Measurements from ENCODE around the gene BCL10.

BCL10 gene

GRCh38 chr1:85276215-85276977 is at the start of gene BCL10:
Gene BCL10, minus strand, starts transcription at chr1:85276632. Its CDS starts 280 bp downstream, at chr1:85276352.
- peak; percentile 96 to 99 for DNase-seq

- no peak for DNase-seq
Observed at GRCh38 chr1:85325920-85326319, 49.5 kb upstream of the BCL10 start.

GRCh38 chr1:85323770-85324169 is 47.3 kb upstream of the BCL10 start:
- DNase-seq: no peak

- DNase-seq: no peak
Observed at GRCh38 chr1:85322655-85323054, 46.2 kb upstream of the BCL10 start.

GRCh38 chr1:85321237-85321964 is 45.0 kb upstream of the BCL10 start:
- no peak for DNase-seq

GRCh38 chr1:85320371-85321131 is 44.1 kb upstream of the BCL10 start:
- DNase-seq: no peak

GRCh38 chr1:85319931-85320330 is 43.5 kb upstream of the BCL10 start:
- no peak for DNase-seq

- DNase-seq: no peak
Observed at GRCh38 chr1:85319491-85319890, 43.1 kb upstream of the BCL10 start.

- DNase-seq: no peak
Observed at GRCh38 chr1:85318217-85318616, 41.8 kb upstream of the BCL10 start.

GRCh38 chr1:85317560-85317959 is 41.1 kb upstream of the BCL10 start:
- DNase-seq: no peak

GRCh38 chr1:85316321-85316720 is 39.9 kb upstream of the BCL10 start:
- DNase-seq: no peak

- DNase-seq: no peak
Observed at GRCh38 chr1:85315789-85316188, 39.4 kb upstream of the BCL10 start.

GRCh38 chr1:85314726-85315125 is 38.3 kb upstream of the BCL10 start:
- no peak for DNase-seq

- DNase-seq: no peak
Observed at GRCh38 chr1:85313888-85314696, 37.7 kb upstream of the BCL10 start.

- no peak for DNase-seq
Observed at GRCh38 chr1:85311818-85312217, 35.4 kb upstream of the BCL10 start.

GRCh38 chr1:85308833-85309350 is 32.5 kb upstream of the BCL10 start:
- DNase-seq: no peak

- peak; percentile 5 to 6 for DNase-seq
Observed at GRCh38 chr1:85307987-85308832, 31.8 kb upstream of the BCL10 start.

GRCh38 chr1:85306236-85306635 is 29.8 kb upstream of the BCL10 start:
- DNase-seq: no peak

GRCh38 chr1:85303440-85304162 is 27.2 kb upstream of the BCL10 start:
- no peak for DNase-seq

GRCh38 chr1:85300140-85300539 is 23.7 kb upstream of the BCL10 start:
- DNase-seq: no peak
